ENCODE data around the gene UMAD1.

GRCh38 chr7:7665031-7665430 is 24.5 kb downstream of the UMAD1 start:
- TF ChIP-seq REST (IDR thresholded peaks at IDR 0.05; ENCODE audit: insufficient read depth in 1 of 2, low read depth in 2 of 2, low read length in 2 of 2) = no peak
- TF ChIP-seq POLR2AphosphoS5 (IDR thresholded peaks at IDR 0.05; ENCODE audit: low read depth, low read length) = no peak
- TF ChIP-seq FOXP2 (optimal IDR thresholded peaks at IDR 0.05; ENCODE audit: borderline replicate concordance, extremely low read depth, extremely low read length, insufficient read depth) = no peak
- no peak for TF ChIP-seq TAF1 (IDR thresholded peaks at IDR 0.05; ENCODE audit: borderline replicate concordance, insufficient read depth, low read length)
- no peak for TF ChIP-seq SIN3A (IDR thresholded peaks at IDR 0.05; ENCODE audit: borderline replicate concordance, insufficient read depth, low read length)
